Activated CD4-positive, alpha-beta memory T cell treated with anti-CD3 and anti-CD28 coated beads for 36 hours (primary cell): Measurements from ENCODE around the gene CLEC20A. TPM values are rescaled to one million over a fixed set of nuclear protein-coding genes. Genes with fewer than 3 reads are reported as not detected.

ENCODE experiments used
- total RNA-seq, 2 experiments: library from RNA; stranded (reverse); gene quantifications; one replicate each; pipeline ENCODE4 v1.2.3, GENCODE V29; 2021

The CLEC20A gene
- total RNA-seq, 2 experiments from 2014 or later = not detected

Other genes with a start within 250 kb of the CLEC20A start
- not detected for gene TEX35, start 16.1 kb upstream of the CLEC20A start, total RNA-seq
- gene RALGPS2, start 228.3 kb upstream of the CLEC20A start, total RNA-seq = 1 to 10 TPM; 3.3 to 3.8 TPM